RWPE2 (cell line): ENCODE results near the gene IFI6.

Source experiments
- ATAC-seq: fragments of 200-7000 bp; cut with Tn5 transposase; 3 replicates; pipeline ENCODE4 v1.9.1; 2021; ENCODE audit warnings: low read depth
- DNase-seq: peaks from one replicate; pipeline ENCODE4 v3.0.0-alpha.2; 2020; ENCODE audit warnings: low spot score
- H3K27ac ChIP-seq: fragments of 450-650 bp; 2 replicates; pipeline ENCODE4 v1.5.1; 2017; ENCODE audit warnings: mild to moderate bottlenecking; ENCODE audit not compliant: poor library complexity, severe bottlenecking
- H3K27me3 ChIP-seq: fragments of 250-450 bp; sonication (Bioruptor Pico); 2 replicates; pipeline ENCODE4 v1.5.1; 2021; ENCODE audit warnings: mild to moderate bottlenecking, moderate library complexity; ENCODE audit not compliant: insufficient read depth, poor library complexity, severe bottlenecking
- H3K36me3 ChIP-seq: fragments of 250-450 bp; sonication (Bioruptor Pico); 2 replicates; pipeline ENCODE4 v1.5.1; 2020; ENCODE audit warnings: low read depth, mild to moderate bottlenecking, moderate library complexity
- H3K4me1 ChIP-seq: fragments of 250-450 bp; sonication (Bioruptor Pico); 2 replicates; pipeline ENCODE4 v1.5.1; 2021; ENCODE audit warnings: mild to moderate bottlenecking, moderate library complexity; ENCODE audit not compliant: insufficient read depth, poor library complexity, severe bottlenecking
- H3K4me3 ChIP-seq: fragments of 250-450 bp; sonication (Bioruptor Pico); 2 replicates; pipeline ENCODE4 v1.5.1; 2021; ENCODE audit warnings: mild to moderate bottlenecking, moderate library complexity; ENCODE audit not compliant: severe bottlenecking
- H3K9me3 ChIP-seq: fragments of 250-450 bp; sonication (Bioruptor Pico); 2 replicates; pipeline ENCODE4 v1.5.1; 2021; ENCODE audit warnings: mild to moderate bottlenecking, moderate library complexity; ENCODE audit not compliant: severe bottlenecking
- TF ChIP-seq, protein P1 (sequence below): fragments of 450-650 bp; IDR thresholded peaks from one replicate; pipeline ENCODE4 v1.5.1; 2017; ENCODE audit warnings: mild to moderate bottlenecking, moderate library complexity; ENCODE audit not compliant: poor library complexity, severe bottlenecking

IFI6 gene

DNA sequence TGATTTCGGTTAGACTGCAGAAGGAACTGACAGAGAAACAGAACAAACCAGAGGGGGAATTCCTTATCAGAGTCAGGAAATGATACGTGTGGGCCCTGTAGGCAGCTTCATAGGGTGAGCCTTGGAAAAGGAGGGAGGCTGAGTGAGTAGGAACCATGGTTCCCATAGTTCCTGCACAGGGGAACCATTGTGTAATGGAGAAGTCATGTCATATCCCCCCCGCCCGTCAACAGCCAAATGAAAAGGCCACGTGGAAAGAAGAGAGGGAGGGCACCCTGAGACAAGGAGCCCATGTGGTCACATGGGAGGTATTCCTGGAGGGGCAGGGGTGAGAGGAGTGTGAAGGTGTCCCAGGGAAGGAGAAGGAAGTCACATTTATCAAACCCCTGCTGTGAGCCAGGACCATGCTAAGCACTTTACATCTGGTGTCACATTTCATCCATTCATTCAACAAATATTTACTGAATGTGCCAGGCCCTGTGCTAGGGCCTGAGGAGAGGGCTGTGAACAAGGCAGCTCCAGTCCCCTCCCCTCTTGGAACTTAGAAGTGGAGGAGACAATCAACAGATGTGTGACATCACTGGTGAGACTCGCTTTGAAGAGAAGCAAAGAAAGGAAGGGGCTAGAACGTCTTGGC, 21.3 kb downstream of the IFI6 start:
- Histone ChIP-seq H3K4me1 (peaks cover 10% of the 10 kb centered on the region), H3K4me3 (no peak overlapping the region), H3K9me3 (no peaks in the 10 kb centered on the region), H3K27ac (no peak overlapping the region), H3K27me3 (no peaks in the 10 kb centered on the region), H3K36me3 (no peaks in the 10 kb centered on the region)
- peak; percentile 79 for ATAC-seq
- DNase-seq = no peak
- TF ChIP-seq, protein P1, sequence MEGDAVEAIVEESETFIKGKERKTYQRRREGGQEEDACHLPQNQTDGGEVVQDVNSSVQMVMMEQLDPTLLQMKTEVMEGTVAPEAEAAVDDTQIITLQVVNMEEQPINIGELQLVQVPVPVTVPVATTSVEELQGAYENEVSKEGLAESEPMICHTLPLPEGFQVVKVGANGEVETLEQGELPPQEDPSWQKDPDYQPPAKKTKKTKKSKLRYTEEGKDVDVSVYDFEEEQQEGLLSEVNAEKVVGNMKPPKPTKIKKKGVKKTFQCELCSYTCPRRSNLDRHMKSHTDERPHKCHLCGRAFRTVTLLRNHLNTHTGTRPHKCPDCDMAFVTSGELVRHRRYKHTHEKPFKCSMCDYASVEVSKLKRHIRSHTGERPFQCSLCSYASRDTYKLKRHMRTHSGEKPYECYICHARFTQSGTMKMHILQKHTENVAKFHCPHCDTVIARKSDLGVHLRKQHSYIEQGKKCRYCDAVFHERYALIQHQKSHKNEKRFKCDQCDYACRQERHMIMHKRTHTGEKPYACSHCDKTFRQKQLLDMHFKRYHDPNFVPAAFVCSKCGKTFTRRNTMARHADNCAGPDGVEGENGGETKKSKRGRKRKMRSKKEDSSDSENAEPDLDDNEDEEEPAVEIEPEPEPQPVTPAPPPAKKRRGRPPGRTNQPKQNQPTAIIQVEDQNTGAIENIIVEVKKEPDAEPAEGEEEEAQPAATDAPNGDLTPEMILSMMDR = no peak

DNA sequence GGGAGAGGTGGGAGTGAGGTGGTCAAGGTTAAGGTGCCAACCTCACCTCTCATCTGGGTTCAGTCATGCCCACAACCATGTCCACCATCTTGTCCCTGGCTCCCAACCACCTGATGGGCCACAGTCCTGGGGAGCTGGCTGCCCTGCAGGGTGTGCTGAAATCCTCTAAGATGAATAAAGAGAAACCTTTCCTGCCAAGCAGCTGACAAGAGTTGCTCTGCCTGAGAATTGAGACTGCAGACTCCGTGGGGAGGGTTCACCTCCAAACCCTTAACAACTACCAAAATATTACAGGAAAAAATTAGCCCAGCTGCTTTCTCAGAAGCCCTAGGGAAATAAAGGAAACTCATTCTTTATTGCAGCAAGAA, 21.8 kb downstream of the IFI6 start:
- Histone ChIP-seq H3K9me3 (no peaks in the 10 kb centered on the region), H3K36me3 (no peaks in the 10 kb centered on the region), H3K4me3 (no peak overlapping the region), H3K4me1 (peaks cover 10% of the 10 kb centered on the region), H3K27ac (no peak overlapping the region), H3K27me3 (no peaks in the 10 kb centered on the region)
- DNase-seq (no peak), ATAC-seq (no peak)
- TF ChIP-seq, protein P1 = no peak

DNA sequence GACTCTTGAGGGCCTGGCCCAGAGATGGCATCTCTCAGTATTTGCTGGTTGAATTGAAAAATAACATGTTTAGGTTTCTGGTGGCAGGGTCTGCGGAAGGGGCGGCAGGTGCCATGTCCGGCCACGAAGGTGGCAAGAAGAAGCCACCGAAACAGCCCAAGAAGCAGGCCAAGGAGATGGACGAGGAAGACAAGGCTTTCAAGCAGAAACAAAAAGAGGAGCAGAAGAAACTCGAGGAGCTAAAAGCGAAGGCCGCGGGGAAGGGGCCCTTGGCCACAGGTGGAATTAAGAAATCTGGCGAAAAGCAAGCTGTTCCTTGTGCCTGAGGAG, 22.7 kb downstream of the IFI6 start:
- Histone ChIP-seq H3K27ac (no peak overlapping the region), H3K4me3 (no peak overlapping the region), H3K9me3 (no peaks in the 10 kb centered on the region), H3K4me1 (peaks cover 10% of the 10 kb centered on the region), H3K27me3 (no peaks in the 10 kb centered on the region), H3K36me3 (no peaks in the 10 kb centered on the region)
- DNase-seq = no peak
- TF ChIP-seq, protein P1 = no peak
- ATAC-seq = no peak

DNA sequence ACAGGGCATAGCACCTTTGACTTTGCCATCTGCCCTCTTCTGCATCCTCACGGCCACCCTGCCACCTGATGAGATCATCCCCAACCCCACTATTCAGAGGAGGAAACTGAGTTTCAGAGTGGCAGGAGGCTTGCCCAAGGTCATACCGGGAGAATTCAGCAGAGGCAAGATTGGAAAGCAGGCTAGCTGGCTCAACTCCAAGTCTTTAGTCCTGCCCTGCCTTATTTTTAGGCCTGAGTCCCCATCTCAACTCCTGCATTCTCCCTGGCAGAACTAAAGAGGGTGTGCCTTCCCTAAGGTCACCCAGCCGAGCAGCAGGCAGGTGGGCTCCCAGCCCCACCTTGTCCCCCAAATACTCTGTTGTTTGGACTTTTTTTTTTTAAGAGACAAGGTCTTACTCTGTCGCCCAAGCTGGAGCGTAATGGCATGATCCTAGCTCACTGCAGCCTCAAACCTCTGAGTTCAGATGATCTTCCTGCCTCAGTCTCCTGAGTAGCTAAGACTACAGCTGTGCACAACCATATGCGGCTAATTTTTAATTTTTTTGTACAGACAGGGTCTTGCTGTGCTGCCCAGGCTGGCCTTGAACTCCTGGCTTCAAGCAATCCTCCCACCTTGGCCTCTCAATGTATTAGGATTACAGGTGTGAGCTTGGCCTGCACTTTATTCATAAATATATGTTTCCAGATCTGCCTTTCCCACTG, 23.2 kb downstream of the IFI6 start:
- no peaks in the 10 kb centered on the region for H3K9me3 ChIP-seq
- H3K27me3 ChIP-seq = no peaks in the 10 kb centered on the region
- ATAC-seq (no peak), DNase-seq (no peak)
- H3K4me1 ChIP-seq = peaks cover 10% of the 10 kb centered on the region
- TF ChIP-seq, protein P1 = no peak
- H3K27ac ChIP-seq = no peak overlapping the region
- no peak overlapping the region for H3K4me3 ChIP-seq
- H3K36me3 ChIP-seq = no peaks in the 10 kb centered on the region

DNA sequence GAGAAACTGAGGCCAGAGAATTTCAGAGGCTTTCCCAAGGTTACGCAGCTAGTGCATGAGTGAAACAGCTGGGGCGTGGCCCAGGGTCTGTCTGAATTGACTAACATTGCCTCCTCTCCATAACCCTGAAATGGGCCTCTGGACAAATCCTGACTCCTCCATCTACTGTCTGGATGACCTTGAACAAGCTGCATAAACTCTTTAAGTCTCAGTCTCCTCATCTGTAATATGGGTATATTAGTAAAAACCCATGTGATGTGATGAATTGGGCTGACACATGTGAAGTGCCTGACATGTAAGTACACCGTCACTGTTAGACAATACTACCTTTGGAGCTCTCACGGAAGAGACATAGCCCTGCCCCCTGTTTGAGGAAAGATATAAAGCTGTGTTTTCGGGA, 24.7 kb downstream of the IFI6 start:
- ATAC-seq = no peak
- H3K4me1 ChIP-seq = peaks cover 10% of the 10 kb centered on the region
- TF ChIP-seq, protein P1 = no peak
- no peak overlapping the region for H3K4me3 ChIP-seq
- H3K9me3 ChIP-seq = no peaks in the 10 kb centered on the region
- H3K27ac ChIP-seq = no peak overlapping the region
- no peaks in the 10 kb centered on the region for H3K27me3 ChIP-seq
- no peak for DNase-seq
- no peaks in the 10 kb centered on the region for H3K36me3 ChIP-seq
